Neural cell (in vitro differentiated cells): Measurements from ENCODE around the gene PDE1C.

Experiments used
- EP300 ChIP-seq: fragments of 450-650 bp; conservative IDR thresholded peaks from 2 replicates; pipeline ENCODE4 v1.6.1; 2014; ENCODE audit warnings: antibody characterized with exemption, mild to moderate bottlenecking, moderate library complexity; ENCODE audit not compliant: poor library complexity, severe bottlenecking
- MXI1 ChIP-seq: fragments of 450-650 bp; conservative IDR thresholded peaks from 2 replicates; pipeline ENCODE4 v1.6.1; 2014; ENCODE audit warnings: antibody characterized with exemption, mild to moderate bottlenecking; ENCODE audit not compliant: poor library complexity, severe bottlenecking
- POLR2AphosphoS5 ChIP-seq: IDR thresholded peaks from 2 replicates; pipeline ENCODE4 v1.6.1; 2012
- RAD21 ChIP-seq: fragments of 450-650 bp; conservative IDR thresholded peaks from 2 replicates; pipeline ENCODE4 v1.6.1; 2014; ENCODE audit warnings: antibody characterized with exemption, mild to moderate bottlenecking, moderate library complexity
- TAF1 ChIP-seq: IDR thresholded peaks from 2 replicates; pipeline ENCODE4 v1.6.1; 2012; ENCODE audit warnings: low read depth
- TF ChIP-seq, protein P1 (sequence below): IDR thresholded peaks from 2 replicates; pipeline ENCODE4 v1.6.1; 2012; ENCODE audit warnings: borderline replicate concordance
- TF ChIP-seq, protein P2 (sequence below): fragments of 450-650 bp; IDR thresholded peaks from 2 replicates; pipeline ENCODE4 v1.5.1; 2014; ENCODE audit warnings: antibody characterized with exemption, mild to moderate bottlenecking, moderate library complexity; ENCODE audit not compliant: poor library complexity, severe bottlenecking

DNA sequence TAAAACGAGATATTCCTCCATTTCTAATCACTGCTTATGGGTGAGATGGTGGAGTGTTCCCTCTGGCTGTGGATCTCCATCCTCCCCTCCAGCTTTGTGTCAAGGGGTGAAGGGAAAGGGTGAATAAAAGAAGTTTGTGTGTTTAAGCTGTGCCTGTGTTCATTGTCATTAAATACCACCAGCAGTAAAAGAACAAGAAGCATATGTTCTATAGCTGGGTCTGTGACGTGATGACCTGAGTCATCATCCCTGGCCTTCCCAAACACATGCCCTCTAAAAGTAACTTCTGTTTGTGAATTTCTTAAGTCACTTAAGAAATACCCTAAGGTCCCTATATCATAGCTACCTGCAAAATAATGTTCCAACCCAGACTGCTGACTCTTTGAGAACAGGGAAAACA, 278.3 kb downstream of the PDE1C start:
- TF ChIP-seq RAD21 (no peak), POLR2AphosphoS5 (no peak), TAF1 (no peak), MXI1 (no peak), EP300 (no peak)
- TF ChIP-seq, protein P1, sequence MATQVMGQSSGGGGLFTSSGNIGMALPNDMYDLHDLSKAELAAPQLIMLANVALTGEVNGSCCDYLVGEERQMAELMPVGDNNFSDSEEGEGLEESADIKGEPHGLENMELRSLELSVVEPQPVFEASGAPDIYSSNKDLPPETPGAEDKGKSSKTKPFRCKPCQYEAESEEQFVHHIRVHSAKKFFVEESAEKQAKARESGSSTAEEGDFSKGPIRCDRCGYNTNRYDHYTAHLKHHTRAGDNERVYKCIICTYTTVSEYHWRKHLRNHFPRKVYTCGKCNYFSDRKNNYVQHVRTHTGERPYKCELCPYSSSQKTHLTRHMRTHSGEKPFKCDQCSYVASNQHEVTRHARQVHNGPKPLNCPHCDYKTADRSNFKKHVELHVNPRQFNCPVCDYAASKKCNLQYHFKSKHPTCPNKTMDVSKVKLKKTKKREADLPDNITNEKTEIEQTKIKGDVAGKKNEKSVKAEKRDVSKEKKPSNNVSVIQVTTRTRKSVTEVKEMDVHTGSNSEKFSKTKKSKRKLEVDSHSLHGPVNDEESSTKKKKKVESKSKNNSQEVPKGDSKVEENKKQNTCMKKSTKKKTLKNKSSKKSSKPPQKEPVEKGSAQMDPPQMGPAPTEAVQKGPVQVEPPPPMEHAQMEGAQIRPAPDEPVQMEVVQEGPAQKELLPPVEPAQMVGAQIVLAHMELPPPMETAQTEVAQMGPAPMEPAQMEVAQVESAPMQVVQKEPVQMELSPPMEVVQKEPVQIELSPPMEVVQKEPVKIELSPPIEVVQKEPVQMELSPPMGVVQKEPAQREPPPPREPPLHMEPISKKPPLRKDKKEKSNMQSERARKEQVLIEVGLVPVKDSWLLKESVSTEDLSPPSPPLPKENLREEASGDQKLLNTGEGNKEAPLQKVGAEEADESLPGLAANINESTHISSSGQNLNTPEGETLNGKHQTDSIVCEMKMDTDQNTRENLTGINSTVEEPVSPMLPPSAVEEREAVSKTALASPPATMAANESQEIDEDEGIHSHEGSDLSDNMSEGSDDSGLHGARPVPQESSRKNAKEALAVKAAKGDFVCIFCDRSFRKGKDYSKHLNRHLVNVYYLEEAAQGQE, result no peak
- TF ChIP-seq, protein P2, sequence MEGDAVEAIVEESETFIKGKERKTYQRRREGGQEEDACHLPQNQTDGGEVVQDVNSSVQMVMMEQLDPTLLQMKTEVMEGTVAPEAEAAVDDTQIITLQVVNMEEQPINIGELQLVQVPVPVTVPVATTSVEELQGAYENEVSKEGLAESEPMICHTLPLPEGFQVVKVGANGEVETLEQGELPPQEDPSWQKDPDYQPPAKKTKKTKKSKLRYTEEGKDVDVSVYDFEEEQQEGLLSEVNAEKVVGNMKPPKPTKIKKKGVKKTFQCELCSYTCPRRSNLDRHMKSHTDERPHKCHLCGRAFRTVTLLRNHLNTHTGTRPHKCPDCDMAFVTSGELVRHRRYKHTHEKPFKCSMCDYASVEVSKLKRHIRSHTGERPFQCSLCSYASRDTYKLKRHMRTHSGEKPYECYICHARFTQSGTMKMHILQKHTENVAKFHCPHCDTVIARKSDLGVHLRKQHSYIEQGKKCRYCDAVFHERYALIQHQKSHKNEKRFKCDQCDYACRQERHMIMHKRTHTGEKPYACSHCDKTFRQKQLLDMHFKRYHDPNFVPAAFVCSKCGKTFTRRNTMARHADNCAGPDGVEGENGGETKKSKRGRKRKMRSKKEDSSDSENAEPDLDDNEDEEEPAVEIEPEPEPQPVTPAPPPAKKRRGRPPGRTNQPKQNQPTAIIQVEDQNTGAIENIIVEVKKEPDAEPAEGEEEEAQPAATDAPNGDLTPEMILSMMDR, result no peak
